ENCODE results near the gene HTR3B. TPM values are rescaled to one million over a fixed set of nuclear protein-coding genes. Genes with fewer than 3 reads are reported as not detected.
"Not testable (repeated sequence)": the region's sequence is repeated elsewhere in the genome, so short reads cannot be mapped to it uniquely, and the experiment has no call there.

Gene HTR3B, protein sequence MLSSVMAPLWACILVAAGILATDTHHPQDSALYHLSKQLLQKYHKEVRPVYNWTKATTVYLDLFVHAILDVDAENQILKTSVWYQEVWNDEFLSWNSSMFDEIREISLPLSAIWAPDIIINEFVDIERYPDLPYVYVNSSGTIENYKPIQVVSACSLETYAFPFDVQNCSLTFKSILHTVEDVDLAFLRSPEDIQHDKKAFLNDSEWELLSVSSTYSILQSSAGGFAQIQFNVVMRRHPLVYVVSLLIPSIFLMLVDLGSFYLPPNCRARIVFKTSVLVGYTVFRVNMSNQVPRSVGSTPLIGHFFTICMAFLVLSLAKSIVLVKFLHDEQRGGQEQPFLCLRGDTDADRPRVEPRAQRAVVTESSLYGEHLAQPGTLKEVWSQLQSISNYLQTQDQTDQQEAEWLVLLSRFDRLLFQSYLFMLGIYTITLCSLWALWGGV
- total RNA-seq (2014; rRNA removed; shearing (Covaris generic)): not detected in 2 replicates

DNA sequence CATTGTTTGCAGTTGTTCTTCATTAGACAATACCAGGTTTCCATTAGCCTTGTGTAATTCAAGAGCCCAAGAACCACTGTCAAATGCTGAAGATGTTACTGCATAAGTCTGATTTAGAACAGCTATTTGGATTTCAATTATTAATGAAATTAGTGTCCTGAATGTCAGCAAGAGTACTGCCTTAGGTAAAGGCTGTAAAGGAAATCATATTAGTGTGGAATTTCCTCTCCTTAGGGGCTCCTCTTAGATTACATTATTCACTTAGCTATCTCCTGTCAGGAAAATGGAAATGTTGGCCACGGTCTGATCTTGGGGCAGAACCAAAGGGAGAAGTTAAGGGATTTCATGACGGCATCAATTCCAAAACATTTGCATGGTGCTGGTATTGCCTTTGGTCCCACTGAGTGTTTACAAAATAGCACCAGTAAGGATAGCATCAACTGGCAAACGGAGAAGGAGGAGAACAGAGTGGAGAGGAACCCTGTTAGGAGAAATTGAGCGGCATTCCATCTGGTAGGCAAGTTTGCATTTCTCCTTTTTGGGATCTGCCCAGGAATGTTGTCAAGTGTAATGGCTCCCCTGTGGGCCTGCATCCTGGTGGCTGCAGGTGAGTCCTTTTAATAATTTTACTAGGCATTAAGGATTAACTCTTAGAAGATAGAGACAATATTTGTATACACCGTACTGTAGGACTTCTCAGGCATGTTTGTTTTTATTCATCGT lies at the start of gene HTR3B:
HTR3B (plus strand) TSS at position 418 of the 723 bp plus-strand sequence; CDS start at position 556, 138 bp downstream.
- DNase-seq (ENCODE audit: low read depth): no peak

DNA sequence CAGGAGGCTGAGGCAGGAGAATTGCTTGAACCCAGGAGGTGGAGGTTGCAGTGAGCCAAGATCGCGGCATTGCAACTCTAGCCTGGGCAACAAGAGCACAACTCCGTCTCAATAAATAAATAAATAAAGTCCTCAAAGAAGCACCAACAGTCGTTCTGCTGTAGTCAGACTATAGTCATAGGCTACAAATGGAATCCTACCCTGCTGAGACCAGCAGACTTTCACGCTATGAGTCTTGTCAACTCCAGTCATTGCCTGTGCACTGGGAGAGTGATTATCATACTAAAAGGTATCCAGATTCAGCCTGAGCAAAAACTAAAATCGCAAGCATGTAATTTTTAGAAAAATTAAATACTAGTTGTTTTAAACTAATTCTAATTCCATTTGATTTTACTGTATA lies 48.8 kb upstream of the HTR3B start:
- no peak for DNase-seq (ENCODE audit: low read depth)

- no peak for DNase-seq (ENCODE audit: low read depth)
Observed at GRCh38 chr11:113856966-113857759, 47.4 kb upstream of the HTR3B start.

- DNase-seq (ENCODE audit: low read depth): no peak
Observed at GRCh38 chr11:113859665-113860064, 44.9 kb upstream of the HTR3B start.

- DNase-seq (ENCODE audit: low read depth): no peak
Observed at GRCh38 chr11:113862435-113862834, 42.2 kb upstream of the HTR3B start.

DNA sequence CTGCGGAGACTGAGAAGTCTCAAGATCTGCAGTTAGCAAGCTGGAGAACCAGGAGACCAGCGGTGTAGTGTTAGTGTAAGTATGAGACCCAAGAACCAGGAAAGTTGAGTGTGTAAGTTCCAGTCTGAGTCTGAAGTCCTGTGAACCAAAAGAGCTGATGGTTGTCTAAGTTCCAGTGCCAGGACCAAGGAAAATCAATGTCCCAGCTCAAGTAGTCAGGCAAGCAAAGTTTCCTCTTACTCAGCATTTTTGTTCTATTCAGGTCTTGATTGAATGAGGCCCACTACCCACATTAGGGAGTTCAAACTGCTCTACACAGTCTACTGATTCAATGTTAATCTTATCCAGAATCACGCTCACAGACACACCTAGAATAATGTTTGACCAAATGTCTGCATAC lies 40.2 kb upstream of the HTR3B start:
- DNase-seq (ENCODE audit: low read depth): no peak

DNA sequence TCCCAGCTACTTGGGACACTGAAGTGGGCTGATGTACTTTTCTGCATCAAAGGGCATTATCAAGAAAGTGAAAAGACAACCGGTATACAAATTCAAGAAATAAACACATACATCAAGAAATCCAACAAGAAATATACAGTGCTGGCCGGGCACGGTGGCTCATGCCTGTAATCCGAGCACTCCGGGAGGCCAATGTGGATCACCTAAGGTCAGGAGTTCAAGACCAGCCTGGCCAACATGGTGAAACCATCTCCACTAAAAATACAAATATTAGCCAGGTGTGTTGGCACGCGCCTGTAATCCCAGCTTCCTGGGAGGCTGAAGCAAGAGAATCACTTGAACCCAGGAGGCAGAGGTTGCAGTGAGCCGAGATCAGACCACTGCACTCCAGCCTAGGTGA lies 38.7 kb upstream of the HTR3B start:
- DNase-seq (ENCODE audit: low read depth): no peak

- no peak for DNase-seq (ENCODE audit: low read depth)
Observed at GRCh38 chr11:113867843-113868503, 36.6 kb upstream of the HTR3B start.

DNA sequence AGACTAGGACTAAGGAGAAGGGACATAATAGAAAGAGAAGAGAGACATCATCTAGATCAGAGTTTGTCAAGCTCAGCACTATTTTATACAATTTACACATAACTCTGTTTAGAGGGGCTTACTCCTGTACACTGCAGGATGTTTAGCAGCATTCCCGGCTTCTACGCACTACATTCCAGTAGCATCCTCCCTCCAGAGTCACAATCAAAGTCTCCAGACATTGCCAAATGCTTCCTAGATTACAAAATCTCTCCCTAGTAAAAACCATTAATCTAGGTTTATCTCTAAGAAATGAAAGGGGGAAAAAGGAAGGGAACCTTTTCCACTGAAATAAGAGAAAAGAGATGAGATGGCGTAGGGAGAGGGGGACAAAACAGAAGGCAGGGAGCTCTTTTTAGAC lies 33.3 kb upstream of the HTR3B start:
- DNase-seq (ENCODE audit: low read depth): no peak

- DNase-seq (ENCODE audit: low read depth): no peak
Observed at GRCh38 chr11:113873236-113873626, 31.4 kb upstream of the HTR3B start.

DNA sequence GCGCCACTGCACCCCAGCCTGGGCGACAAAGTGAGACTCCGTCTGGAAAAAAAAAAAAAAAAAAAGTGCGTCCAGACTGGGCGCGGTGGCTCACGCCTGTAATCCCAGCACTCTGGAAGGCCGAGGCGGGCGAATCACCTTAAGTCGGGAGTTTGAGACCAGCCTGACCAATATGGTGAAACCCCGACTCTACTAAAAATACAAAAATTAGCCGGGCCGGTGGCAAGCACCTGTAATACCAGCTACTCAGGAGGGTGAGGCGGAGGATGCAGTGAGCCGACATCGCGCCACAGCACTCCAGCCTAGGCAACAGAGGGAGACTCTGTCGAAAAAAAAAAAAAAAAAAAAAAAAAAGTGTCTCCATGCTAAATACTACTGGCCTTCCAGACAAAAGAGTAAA lies 30.5 kb upstream of the HTR3B start:
- DNase-seq (ENCODE audit: low read depth): no peak

- DNase-seq (ENCODE audit: low read depth): peak; percentile 29
Observed at GRCh38 chr11:113874581-113875233, 29.9 kb upstream of the HTR3B start.

DNA sequence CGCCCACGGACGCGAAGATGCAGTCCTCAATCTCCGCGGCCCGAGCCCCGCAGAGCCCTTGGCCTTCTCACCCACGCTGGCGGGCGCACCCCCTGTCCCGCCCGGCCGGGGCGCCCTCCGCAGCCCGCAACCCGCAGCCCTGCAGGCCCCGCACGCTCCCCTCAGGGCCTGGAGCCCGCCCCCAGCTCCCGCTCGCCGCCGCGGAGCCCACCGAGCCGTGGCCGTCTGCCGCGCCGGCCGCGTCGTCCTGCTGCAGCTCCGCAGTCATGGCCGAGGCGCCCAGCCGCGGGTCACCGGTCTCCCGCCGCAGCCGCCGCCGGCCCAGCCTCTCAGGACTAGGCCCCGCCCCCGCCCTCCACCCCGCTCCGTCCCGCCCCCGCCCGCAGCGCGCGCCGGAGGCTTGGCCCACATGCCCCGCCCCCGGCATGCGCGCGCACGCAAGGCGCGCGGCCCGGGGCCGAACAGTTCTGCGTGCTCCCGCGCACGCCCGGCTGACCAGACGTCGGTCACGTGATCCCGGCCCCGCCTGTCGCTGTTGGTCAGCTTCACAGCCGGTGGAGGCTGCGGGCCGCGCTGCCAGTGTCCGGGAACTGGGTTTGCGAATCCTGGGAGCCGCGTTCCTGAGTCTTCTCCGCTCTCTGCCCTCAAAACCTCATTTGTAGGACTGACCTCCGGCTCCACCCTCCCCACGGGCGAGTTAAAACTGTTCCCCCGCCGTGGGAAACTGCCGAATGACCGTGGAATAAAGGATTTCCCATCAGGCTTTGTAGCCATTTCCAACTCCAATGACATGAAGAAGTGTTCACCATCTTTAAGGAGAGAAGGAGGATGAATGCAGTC lies 29.1 kb upstream of the HTR3B start, which contains the start of gene USP28:
USP28 (minus strand) TSS at position 339 of the 840 bp plus-strand sequence; CDS start at position 268, 71 bp downstream.
- peak; percentile 95 for DNase-seq (ENCODE audit: low read depth)

GRCh38 chr11:113876074-113876797 lies 28.4 kb upstream of the HTR3B start:
- no peak for DNase-seq (ENCODE audit: low read depth)

DNA sequence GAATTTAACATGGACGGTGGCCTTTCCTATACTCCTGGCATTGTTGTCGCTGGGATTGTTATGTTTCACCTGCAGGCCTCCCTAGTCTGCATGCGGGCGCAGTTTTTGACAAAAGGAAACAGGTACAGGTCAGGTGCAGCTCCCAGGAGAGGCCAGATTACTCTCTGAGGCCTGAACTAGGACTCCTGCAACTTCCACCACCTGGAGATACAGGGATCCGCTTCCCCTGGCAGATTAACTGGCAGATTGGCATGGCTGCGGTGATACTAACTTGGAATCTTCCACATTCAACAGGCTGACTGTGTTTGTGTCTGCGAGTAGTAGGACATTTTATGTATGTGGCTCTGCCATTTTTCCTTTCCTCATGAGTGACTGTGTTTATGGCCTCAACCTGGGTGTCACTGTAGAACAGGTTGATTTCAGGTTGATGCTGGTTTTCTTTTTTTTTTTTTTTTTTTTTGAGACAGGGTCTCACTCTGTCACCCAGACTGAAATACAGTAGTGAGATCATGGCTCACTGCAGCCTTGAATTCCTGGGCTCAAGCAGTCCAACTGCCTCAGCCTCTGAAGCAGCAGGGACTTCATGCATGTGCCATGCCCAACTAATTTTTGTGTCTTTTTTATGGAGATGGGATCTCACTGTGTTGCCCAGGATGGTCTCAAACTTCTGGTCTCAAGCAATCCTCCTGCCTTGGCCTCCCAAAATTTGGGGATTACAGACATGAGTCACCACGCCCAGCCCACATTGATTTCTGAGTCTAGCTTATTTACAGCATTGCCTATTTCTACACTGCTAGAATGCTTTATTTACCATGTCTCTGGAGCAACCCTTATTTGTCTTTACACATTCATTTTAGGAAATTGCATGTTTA lies 27.6 kb upstream of the HTR3B start:
- DNase-seq (ENCODE audit: low read depth): no peak

DNA sequence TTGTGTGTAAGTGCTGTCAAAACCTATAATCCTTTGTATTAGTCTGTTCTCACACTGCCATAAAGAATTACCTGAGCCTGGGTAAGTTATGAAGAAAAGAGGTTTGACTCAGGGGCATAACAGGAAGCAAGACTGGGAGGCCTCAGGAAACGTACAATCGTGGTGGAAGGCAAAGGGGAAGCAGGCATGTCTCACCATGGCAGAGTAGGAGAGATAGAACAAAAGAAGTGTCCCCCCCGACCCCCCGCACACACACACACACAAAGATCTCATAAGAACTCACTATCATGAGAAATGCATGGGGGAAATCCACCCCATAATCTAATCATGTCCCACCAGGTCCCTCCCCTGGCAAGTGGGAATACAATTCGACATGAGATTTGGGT lies 26.9 kb upstream of the HTR3B start:
- no peak for DNase-seq (ENCODE audit: low read depth)

- DNase-seq (ENCODE audit: low read depth): not testable (repeated sequence)
Observed at GRCh38 chr11:113879446-113879845, 25.1 kb upstream of the HTR3B start.

GRCh38 chr11:113880971-113881370 lies 23.6 kb upstream of the HTR3B start:
- no peak for DNase-seq (ENCODE audit: low read depth)

All from RPMI7951 (cell line).